GM12891 (cell line): ENCODE data around the gene LGI4.

Source experiments
- PAX5 ChIP-seq: IDR thresholded peaks from 2 replicates; pipeline ENCODE4 v1.6.1; 2011; ENCODE audit warnings: low read length, moderate library complexity, mild to moderate bottlenecking; ENCODE audit not compliant: insufficient read depth, severe bottlenecking
- POLR2A ChIP-seq: IDR thresholded peaks from 2 replicates; pipeline ENCODE4 v1.6.1; 2011; ENCODE audit warnings: low read depth, low read length, control low read depth
- POLR2AphosphoS5 ChIP-seq: IDR thresholded peaks from 2 replicates; pipeline ENCODE4 v1.6.1; 2011; ENCODE audit warnings: low read depth, low read length, control low read depth
- POU2F2 ChIP-seq: IDR thresholded peaks from 2 replicates; pipeline ENCODE4 v1.6.1; 2011; ENCODE audit warnings: low read depth, mild to moderate bottlenecking, control low read depth, low read length, moderate library complexity
- SPI1 ChIP-seq: IDR thresholded peaks from 2 replicates; pipeline ENCODE4 v1.6.1; 2011; ENCODE audit warnings: low read depth, low read length, control low read depth
- TAF1 ChIP-seq: IDR thresholded peaks from 2 replicates; pipeline ENCODE4 v1.6.1; 2011; ENCODE audit warnings: low read depth, low read length, control low read depth

DNA sequence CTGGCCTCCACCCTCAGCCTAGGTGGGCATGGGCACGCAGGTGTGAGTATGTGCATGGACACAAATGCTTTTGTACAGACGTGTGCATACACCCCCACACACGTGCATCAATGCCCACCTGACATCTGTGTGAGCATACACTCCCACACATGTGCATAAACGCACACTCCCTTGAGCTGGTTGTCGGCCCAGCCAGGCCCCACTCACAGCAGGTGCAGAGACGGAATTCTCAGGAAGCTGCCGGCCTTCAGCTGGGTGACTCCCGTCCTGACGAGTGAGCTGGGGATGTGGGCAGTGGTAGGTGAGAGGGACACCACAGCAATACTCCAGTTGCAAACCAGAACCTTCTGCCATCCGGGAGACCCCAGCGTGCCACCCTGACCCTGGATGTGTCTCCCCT lies 1.0 kb downstream of the LGI4 start:
- TF ChIP-seq POLR2AphosphoS5 (no peak), TAF1 (no peak), POLR2A (no peak), PAX5 (no peak), SPI1 (no peak), POU2F2 (no peak)
